ENCODE results near the gene TP53I13.

Gene TP53I13

GRCh38 chr17:29582254-29582765, 13.8 kb downstream of the TP53I13 start:
- no peak for DNase-seq

- no peak for DNase-seq
Measured at GRCh38 chr17:29582772-29583171, 14.3 kb downstream of the TP53I13 start.

- no peak for DNase-seq
Measured at GRCh38 chr17:29583324-29584248, 15.1 kb downstream of the TP53I13 start.

GRCh38 chr17:29584452-29585079, 16.1 kb downstream of the TP53I13 start:
- DNase-seq, result no peak

GRCh38 chr17:29585080-29585751, 16.7 kb downstream of the TP53I13 start:
- no peak for DNase-seq

- DNase-seq, result no peak
Measured at GRCh38 chr17:29586676-29587469, 18.4 kb downstream of the TP53I13 start.

- DNase-seq, result no peak
Measured at GRCh38 chr17:29587591-29587990, 19.1 kb downstream of the TP53I13 start.

- no peak for DNase-seq
Measured at GRCh38 chr17:29588017-29588561, 19.6 kb downstream of the TP53I13 start.

- no peak for DNase-seq
Measured at GRCh38 chr17:29588562-29589411, 20.3 kb downstream of the TP53I13 start.

GRCh38 chr17:29589524-29590410, 21.3 kb downstream of the TP53I13 start, which contains the start of gene GIT1:
TSS of gene GIT1 (minus strand) at chr17:29589648. CDS start at chr17:29589378, 270 bp downstream.
- no peak for DNase-seq

GRCh38 chr17:29590411-29591145, 22.1 kb downstream of the TP53I13 start:
- DNase-seq, result no peak

GRCh38 chr17:29591146-29591736, 22.7 kb downstream of the TP53I13 start:
- DNase-seq, result no peak

- DNase-seq, result peak; percentile 42
Measured at GRCh38 chr17:29591737-29592608, 23.5 kb downstream of the TP53I13 start.

GRCh38 chr17:29592850-29593551, 24.5 kb downstream of the TP53I13 start, which contains the start of gene ANKRD13B:
TSS of gene ANKRD13B (plus strand) at chr17:29593132. CDS start at chr17:29593622, 490 bp downstream.
- DNase-seq, result no peak

- DNase-seq, result no peak
Measured at GRCh38 chr17:29593591-29594518, 25.4 kb downstream of the TP53I13 start.

Measured in GOT3 (cell line).